Loucy (cell line): ENCODE results near the gene PTGIS.

Experiments used
- EZH2phosphoT487 ChIP-seq: fragments of 200-600 bp; IDR thresholded peaks from 2 replicates; pipeline ENCODE4 v1.6.1; 2018; ENCODE audit warnings: antibody characterized with exemption, mild to moderate bottlenecking, moderate library complexity, borderline replicate concordance
- TF ChIP-seq, protein P1 (sequence below): fragments of 200-600 bp; sonication (generic); conservative IDR thresholded peaks from 2 replicates; pipeline ENCODE4 v1.5.1; 2014; ENCODE audit warnings: mild to moderate bottlenecking, antibody characterized with exemption, low read length

DNA sequence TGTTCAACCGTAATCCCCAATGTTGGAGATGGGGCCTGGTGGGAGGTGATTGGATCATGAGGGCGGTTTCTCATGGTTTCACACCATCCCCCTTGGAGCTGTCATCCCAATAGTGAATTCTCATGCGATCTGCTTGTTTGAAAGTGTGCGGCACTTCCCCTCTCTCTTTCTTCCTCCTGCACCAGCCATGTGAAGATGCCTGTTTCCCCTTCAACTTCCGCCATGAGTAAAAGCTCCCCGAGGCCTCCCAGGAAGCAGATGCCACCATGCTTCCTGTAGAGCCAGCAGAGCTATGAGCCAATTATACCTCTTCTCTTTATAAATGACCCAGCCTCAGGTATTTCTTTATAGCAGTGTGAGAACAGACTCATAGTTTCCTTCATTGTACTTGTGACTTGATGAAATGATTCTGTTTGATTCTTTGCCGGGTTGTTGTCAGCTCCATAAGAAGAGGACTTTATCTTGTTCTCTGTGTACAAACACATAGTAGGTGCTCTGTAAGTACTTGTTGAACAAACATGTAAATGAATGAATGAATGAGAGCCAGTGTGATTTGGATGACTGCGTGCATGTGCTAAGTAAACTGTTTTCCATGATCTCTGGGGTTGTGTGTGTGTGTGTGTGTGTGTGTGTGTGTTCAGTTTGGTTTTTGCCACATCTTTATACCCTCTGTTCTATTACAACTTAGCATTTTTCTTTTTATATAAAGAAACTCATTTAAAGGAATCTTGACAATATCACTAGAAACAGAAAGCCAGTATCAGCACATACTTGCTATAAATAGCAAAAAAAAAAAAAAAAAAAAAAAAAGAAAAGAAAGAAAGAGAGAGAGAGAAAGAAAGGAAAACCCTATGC is 22.5 kb upstream of the PTGIS start:
- TF ChIP-seq, protein P1, sequence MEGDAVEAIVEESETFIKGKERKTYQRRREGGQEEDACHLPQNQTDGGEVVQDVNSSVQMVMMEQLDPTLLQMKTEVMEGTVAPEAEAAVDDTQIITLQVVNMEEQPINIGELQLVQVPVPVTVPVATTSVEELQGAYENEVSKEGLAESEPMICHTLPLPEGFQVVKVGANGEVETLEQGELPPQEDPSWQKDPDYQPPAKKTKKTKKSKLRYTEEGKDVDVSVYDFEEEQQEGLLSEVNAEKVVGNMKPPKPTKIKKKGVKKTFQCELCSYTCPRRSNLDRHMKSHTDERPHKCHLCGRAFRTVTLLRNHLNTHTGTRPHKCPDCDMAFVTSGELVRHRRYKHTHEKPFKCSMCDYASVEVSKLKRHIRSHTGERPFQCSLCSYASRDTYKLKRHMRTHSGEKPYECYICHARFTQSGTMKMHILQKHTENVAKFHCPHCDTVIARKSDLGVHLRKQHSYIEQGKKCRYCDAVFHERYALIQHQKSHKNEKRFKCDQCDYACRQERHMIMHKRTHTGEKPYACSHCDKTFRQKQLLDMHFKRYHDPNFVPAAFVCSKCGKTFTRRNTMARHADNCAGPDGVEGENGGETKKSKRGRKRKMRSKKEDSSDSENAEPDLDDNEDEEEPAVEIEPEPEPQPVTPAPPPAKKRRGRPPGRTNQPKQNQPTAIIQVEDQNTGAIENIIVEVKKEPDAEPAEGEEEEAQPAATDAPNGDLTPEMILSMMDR = no peak
- TF ChIP-seq EZH2phosphoT487 = no peak
